ENCODE data around the gene ING3.

- TF ChIP-seq, protein P1, sequence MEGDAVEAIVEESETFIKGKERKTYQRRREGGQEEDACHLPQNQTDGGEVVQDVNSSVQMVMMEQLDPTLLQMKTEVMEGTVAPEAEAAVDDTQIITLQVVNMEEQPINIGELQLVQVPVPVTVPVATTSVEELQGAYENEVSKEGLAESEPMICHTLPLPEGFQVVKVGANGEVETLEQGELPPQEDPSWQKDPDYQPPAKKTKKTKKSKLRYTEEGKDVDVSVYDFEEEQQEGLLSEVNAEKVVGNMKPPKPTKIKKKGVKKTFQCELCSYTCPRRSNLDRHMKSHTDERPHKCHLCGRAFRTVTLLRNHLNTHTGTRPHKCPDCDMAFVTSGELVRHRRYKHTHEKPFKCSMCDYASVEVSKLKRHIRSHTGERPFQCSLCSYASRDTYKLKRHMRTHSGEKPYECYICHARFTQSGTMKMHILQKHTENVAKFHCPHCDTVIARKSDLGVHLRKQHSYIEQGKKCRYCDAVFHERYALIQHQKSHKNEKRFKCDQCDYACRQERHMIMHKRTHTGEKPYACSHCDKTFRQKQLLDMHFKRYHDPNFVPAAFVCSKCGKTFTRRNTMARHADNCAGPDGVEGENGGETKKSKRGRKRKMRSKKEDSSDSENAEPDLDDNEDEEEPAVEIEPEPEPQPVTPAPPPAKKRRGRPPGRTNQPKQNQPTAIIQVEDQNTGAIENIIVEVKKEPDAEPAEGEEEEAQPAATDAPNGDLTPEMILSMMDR (IDR thresholded peaks at IDR 0.05 in 4 of 5, conservative IDR thresholded peaks at IDR 0.05 in 1 of 5), result no peak
- TF ChIP-seq POLR2A (IDR thresholded peaks at IDR 0.05), result no peak
Measured at GRCh38 chr7:120920591-120921274, 29.8 kb upstream of the ING3 start.

All from gastrocnemius medialis (tissue), 4 donors.